ENCODE measurements around the gene KPNB1.

KPNB1 gene

DNA sequence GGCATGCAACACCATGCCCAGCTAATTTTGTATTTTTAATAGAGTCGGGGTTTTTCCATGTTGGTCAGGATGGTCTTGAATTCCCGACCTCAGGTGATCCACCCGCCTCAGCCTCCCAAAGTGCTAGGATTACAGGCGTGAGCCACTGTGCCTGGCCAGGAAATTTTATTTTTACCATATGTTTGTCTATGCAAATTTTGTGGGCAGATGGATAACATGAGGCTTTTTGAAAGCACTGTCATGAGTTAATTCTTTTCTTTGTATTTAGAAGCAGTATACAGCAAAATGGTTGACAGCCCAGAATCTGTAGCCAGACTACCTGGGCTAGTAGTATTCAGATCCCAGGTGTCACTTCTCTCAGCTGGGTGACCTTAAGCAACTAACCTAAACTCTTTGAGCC lies 8.5 kb upstream of the KPNB1 start:
- H3K4me1 ChIP-seq (ENCODE audit: insufficient read depth, low read length), result no peaks in the 10 kb centered on the region
- H3K79me2 ChIP-seq (ENCODE audit: insufficient read depth, low read length), result no peaks in the 10 kb centered on the region
- H2AFZ ChIP-seq (ENCODE audit: low read depth, low read length), result no peak overlapping the region
- no peaks in the 10 kb centered on the region for H4K20me1 ChIP-seq (ENCODE audit: insufficient read depth, low read length)
- no peaks in the 10 kb centered on the region for H3K36me3 ChIP-seq (ENCODE audit: insufficient read depth, low read length)
- H3K9me3 ChIP-seq (ENCODE audit: insufficient read depth, low read length, severe bottlenecking), result no peaks in the 10 kb centered on the region
- H3K4me3 ChIP-seq (ENCODE audit: low read depth in 1 of 2, low read length in 2 of 2), result no peak overlapping the region
- ATAC-seq (ENCODE audit: insufficient read depth, low read depth) (no peak), DNase-seq (no peak)
- H3K4me2 ChIP-seq (ENCODE audit: insufficient read depth, low read length), result no peak overlapping the region
- no peak overlapping the region for H3K9ac ChIP-seq (ENCODE audit: low read depth, low read length)
- H3K27ac ChIP-seq (ENCODE audit: low read length), result no peak overlapping the region
- no peaks in the 10 kb centered on the region for H3K27me3 ChIP-seq (ENCODE audit: insufficient read depth, low read length, poor library complexity)
- TF ChIP-seq EZH2 (IDR thresholded peaks at IDR 0.05; ENCODE audit: borderline replicate concordance, low read depth, low read length, severe bottlenecking), result no peak
- TF ChIP-seq, protein P1, sequence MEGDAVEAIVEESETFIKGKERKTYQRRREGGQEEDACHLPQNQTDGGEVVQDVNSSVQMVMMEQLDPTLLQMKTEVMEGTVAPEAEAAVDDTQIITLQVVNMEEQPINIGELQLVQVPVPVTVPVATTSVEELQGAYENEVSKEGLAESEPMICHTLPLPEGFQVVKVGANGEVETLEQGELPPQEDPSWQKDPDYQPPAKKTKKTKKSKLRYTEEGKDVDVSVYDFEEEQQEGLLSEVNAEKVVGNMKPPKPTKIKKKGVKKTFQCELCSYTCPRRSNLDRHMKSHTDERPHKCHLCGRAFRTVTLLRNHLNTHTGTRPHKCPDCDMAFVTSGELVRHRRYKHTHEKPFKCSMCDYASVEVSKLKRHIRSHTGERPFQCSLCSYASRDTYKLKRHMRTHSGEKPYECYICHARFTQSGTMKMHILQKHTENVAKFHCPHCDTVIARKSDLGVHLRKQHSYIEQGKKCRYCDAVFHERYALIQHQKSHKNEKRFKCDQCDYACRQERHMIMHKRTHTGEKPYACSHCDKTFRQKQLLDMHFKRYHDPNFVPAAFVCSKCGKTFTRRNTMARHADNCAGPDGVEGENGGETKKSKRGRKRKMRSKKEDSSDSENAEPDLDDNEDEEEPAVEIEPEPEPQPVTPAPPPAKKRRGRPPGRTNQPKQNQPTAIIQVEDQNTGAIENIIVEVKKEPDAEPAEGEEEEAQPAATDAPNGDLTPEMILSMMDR (IDR thresholded peaks at IDR 0.05; ENCODE audit: borderline replicate concordance, extremely low read depth, low read length, poor library complexity, severe bottlenecking), result no peak

- Histone ChIP-seq H2AFZ (ENCODE audit: low read depth, low read length) (no peak overlapping the region), H3K27ac (ENCODE audit: low read length) (no peak overlapping the region), H3K9me3 (ENCODE audit: insufficient read depth, low read length, severe bottlenecking) (no peaks in the 10 kb centered on the region), H3K36me3 (ENCODE audit: insufficient read depth, low read length) (no peaks in the 10 kb centered on the region), H3K4me3 (ENCODE audit: low read depth in 1 of 2, low read length in 2 of 2) (no peak overlapping the region), H3K79me2 (ENCODE audit: insufficient read depth, low read length) (peaks cover 2% of the 10 kb centered on the region; the same call in 1 of the 2 replicates), H3K4me1 (ENCODE audit: insufficient read depth, low read length) (peaks cover 6% of the 10 kb centered on the region), H4K20me1 (ENCODE audit: insufficient read depth, low read length) (no peaks in the 10 kb centered on the region), H3K27me3 (ENCODE audit: insufficient read depth, low read length, poor library complexity) (no peaks in the 10 kb centered on the region), H3K4me2 (ENCODE audit: insufficient read depth, low read length) (no peak overlapping the region), H3K9ac (ENCODE audit: low read depth, low read length) (no peak overlapping the region)
- DNase-seq, result no peak
- no peak for ATAC-seq (ENCODE audit: insufficient read depth, low read depth)
- TF ChIP-seq, protein P1 (IDR thresholded peaks at IDR 0.05; ENCODE audit: borderline replicate concordance, extremely low read depth, low read length, poor library complexity, severe bottlenecking), result no peak
- no peak for TF ChIP-seq EZH2 (IDR thresholded peaks at IDR 0.05; ENCODE audit: borderline replicate concordance, low read depth, low read length, severe bottlenecking)
Measured at GRCh38 chr17:47643116-47643515, 6.6 kb upstream of the KPNB1 start.

GRCh38 chr17:47644324-47644723 lies 5.4 kb upstream of the KPNB1 start:
- no peak for TF ChIP-seq EZH2 (IDR thresholded peaks at IDR 0.05; ENCODE audit: borderline replicate concordance, low read depth, low read length, severe bottlenecking)
- TF ChIP-seq, protein P1 (IDR thresholded peaks at IDR 0.05; ENCODE audit: borderline replicate concordance, extremely low read depth, low read length, poor library complexity, severe bottlenecking), result no peak
- no peak overlapping the region for H3K27ac ChIP-seq (ENCODE audit: low read length)

More at GRCh38 chr17:47644324-47644723, 5.4 kb upstream of the KPNB1 start:
- no peak for ATAC-seq (ENCODE audit: insufficient read depth, low read depth)
- DNase-seq, result no peak
- peaks cover 14% of the 10 kb centered on the region for H3K4me1 ChIP-seq (ENCODE audit: insufficient read depth, low read length)
- no peaks in the 10 kb centered on the region for H3K9me3 ChIP-seq (ENCODE audit: insufficient read depth, low read length, severe bottlenecking)
- no peak overlapping the region for H3K4me2 ChIP-seq (ENCODE audit: insufficient read depth, low read length)
- no peaks in the 10 kb centered on the region for H4K20me1 ChIP-seq (ENCODE audit: insufficient read depth, low read length)
- H3K79me2 ChIP-seq (ENCODE audit: insufficient read depth, low read length), result peaks cover 11% of the 10 kb centered on the region
- H3K36me3 ChIP-seq (ENCODE audit: insufficient read depth, low read length), result no peaks in the 10 kb centered on the region
- no peak overlapping the region for H2AFZ ChIP-seq (ENCODE audit: low read depth, low read length)
- no peaks in the 10 kb centered on the region for H3K27me3 ChIP-seq (ENCODE audit: insufficient read depth, low read length, poor library complexity)
- no peak overlapping the region for H3K9ac ChIP-seq (ENCODE audit: low read depth, low read length)
- H3K4me3 ChIP-seq (ENCODE audit: low read depth in 1 of 2, low read length in 2 of 2), result no peak overlapping the region
